Raji (cell line): ENCODE data around the gene C1QL1.

Experiments
- POLR2A ChIP-seq: IDR thresholded peaks from 2 replicates; pipeline ENCODE4 v1.6.1; 2011; ENCODE audit warnings: low read depth, low read length, control low read depth; ENCODE audit not compliant: insufficient read depth

C1QL1 gene

GRCh38 chr17:44915862-44916780 lies 52.0 kb downstream of the C1QL1 start:
- no peak for TF ChIP-seq POLR2A

GRCh38 chr17:44915321-44915726 lies 52.8 kb downstream of the C1QL1 start, which contains the start of gene GFAP:
TSS of gene GFAP (minus strand) at chr17:44915500. CDS start at chr17:44915486, 14 bp downstream.
- no peak for TF ChIP-seq POLR2A

GRCh38 chr17:44914698-44915271 lies 53.3 kb downstream of the C1QL1 start:
- TF ChIP-seq POLR2A: no peak

GRCh38 chr17:44914148-44914547 lies 54.0 kb downstream of the C1QL1 start:
- no peak for TF ChIP-seq POLR2A

- TF ChIP-seq POLR2A: no peak
These were observed 54.4 kb downstream of the C1QL1 start for GRCh38 chr17:44913676-44914075.

- no peak for TF ChIP-seq POLR2A
These were observed 55.1 kb downstream of the C1QL1 start for GRCh38 chr17:44912763-44913544.

- TF ChIP-seq POLR2A: no peak
These were observed 56.7 kb downstream of the C1QL1 start for GRCh38 chr17:44911133-44912001.

GRCh38 chr17:44910231-44911106 lies 57.6 kb downstream of the C1QL1 start:
- TF ChIP-seq POLR2A: no peak
